HG03139 (cell line): ENCODE data around the gene ZDHHC4.

Source experiments
- ATAC-seq: cut with Tn5 transposase; IDR thresholded peaks from one replicate; pipeline ENCODE4 v1.9.1; 2021; ENCODE audit not compliant: unreplicated experiment

ZDHHC4 gene

DNA sequence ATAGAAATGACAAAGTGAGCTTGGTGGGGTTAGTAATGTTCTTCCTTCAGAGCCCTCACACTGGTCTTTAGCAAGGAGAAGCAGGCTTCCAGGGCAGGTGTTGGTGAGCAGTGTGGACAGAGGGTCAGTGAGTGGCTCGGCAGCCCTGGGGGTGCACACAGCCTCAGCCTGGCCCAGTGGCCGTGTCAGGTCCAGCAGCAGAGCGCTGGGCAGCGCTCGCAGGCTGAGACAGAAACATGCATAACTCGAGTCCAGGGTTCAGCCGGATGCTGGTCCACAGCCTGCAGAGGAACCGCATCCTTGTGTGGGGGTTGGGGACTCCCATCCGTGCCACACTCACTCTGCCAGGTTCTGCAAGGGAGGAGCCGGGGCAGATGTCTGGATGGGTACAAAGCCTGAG is 27.2 kb downstream of the ZDHHC4 start:
- no peak for ATAC-seq

DNA sequence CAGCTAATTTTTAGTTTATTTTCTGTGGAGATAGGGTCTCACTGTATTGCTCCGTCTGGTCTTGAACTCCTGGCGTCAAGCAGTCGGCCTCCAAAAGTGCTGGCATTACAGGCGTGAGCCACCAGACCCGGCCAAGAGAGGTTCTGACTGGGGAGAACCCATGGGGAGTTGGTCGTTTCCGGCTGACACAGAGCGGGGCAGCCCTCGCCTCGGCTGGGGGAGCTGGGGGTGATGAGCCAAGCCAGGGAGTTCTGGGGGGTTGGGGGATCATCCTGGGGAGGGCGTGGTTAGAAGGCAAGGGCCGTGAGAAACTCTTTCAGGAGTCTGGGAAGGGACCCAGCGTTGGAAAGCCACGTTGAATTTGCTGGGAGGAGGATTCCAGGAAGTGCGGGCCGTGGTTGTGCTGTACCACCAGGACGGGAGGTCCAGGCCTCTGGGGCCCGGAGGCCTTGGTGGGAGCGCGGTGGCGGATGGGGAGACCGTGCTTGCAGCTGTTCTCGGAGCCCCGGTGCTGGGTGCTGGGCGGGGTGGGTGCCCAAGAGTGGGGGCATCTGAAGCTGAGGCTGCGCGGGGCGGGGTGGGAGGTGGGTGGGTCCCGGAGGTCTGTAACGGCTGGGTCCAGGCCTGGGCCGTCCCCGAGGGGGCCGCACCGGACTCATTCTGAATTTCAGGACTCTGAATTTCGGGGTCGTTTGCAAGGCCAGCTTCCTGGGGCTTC is 29.8 kb downstream of the ZDHHC4 start:
- no peak for ATAC-seq

GRCh38 chr7:6607651-6608051 is 30.4 kb downstream of the ZDHHC4 start:
- ATAC-seq, result no peak

DNA sequence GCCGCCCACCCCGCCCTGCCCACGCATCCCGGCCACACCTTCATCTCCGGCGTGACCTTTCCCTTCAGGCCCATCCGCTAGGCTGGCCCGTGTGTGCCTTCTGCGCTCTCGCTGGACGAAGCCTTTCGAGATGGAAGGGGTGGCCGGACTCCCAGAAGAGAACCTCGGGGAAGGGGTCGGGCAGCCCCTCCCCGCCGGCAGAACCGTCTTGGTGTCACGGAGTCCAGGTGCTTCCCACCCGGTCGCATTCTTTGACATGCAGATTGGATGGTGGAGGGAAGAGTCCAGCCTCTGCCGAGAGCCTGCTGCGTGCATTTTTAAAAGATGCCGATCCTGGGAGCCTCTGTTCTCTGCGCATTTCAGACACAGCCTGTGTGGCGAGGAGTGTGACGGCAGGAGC is 30.8 kb downstream of the ZDHHC4 start:
- ATAC-seq, result no peak

DNA sequence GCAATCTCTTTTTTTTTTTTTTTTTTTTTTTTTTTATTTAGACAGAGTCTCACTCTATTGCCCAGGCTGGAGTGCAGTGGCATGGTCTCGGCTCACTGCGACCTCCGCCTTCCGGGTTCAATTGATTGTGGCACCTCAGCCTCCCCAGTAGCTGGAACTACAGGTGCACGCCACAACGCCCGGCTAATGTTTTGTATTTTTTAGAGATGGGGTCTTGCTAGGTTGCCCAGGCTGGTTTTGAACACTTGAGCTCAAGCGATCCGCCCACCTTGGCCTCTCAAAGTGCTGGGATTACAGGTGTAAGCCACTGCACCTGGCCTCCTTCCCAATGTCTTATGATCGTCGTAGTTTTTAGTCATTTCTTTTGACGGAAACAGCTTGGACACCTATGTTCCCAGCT is 31.5 kb downstream of the ZDHHC4 start:
- ATAC-seq, result no peak

DNA sequence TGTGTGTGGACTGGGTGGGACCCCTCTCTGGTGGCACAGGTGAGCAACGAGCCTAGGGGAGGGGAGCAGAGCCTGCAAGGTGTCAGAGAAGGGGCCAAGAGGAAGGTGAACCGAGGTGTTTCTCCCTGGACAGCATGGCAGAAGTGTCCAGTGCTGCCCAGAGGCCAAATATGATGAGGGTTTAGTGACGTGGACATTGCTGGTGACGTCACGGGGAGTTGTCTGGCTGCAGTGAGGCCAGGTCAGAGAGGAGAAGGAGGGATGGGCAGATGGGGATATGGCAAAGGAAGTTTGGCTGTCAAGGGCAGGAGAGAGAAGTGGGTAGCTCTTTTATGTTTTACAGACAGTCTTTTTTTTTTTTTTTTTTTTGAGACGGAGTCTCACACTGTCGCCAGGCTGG is 35.6 kb downstream of the ZDHHC4 start:
- ATAC-seq, result no peak

- no peak for ATAC-seq
Observed at GRCh38 chr7:6613706-6614105, 36.5 kb downstream of the ZDHHC4 start.

DNA sequence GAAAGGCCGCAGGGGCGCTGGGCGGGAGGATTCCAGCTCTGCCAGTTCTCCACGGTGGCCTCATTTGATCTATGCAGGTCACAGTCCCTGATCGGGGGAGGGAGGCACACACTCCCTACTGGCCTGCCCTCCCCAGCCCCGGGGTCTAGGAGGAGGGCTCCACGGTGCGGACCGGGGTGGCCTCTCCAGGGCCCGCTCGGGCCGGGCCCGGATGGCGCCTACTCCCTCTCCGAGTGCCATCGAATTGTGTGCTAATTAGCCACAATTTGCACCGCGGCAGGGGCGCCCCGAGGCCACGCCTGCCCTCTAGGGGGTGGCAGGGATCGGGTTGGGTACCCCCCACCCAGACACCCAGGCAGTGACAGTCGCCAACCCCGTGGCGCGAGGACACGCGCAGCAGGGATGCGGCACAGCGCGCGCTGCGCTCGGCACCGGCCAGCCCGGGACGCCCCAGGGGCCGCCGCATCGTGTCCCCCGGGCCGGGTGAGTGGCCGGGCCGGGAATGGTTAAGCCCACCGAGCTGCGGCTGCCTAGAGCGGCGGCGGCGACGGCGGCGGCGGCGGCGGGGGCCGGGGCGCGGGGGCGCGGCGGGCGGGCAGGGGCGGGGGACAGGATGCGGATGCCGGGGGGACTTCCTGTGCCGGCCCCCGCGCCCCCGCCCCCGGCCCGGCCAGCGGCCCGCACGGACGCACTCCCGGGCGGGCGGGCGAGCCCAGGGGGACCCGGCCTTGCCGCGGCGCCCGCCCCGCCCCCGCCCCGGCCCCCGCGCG is 37.9 kb downstream of the ZDHHC4 start, which contains the start of gene ZNF853:
Gene ZNF853, plus strand, starts transcription at position 658 of the 770 bp plus-strand sequence. CDS start 565 bp downstream, outside the sequence.
- no peak for ATAC-seq

DNA sequence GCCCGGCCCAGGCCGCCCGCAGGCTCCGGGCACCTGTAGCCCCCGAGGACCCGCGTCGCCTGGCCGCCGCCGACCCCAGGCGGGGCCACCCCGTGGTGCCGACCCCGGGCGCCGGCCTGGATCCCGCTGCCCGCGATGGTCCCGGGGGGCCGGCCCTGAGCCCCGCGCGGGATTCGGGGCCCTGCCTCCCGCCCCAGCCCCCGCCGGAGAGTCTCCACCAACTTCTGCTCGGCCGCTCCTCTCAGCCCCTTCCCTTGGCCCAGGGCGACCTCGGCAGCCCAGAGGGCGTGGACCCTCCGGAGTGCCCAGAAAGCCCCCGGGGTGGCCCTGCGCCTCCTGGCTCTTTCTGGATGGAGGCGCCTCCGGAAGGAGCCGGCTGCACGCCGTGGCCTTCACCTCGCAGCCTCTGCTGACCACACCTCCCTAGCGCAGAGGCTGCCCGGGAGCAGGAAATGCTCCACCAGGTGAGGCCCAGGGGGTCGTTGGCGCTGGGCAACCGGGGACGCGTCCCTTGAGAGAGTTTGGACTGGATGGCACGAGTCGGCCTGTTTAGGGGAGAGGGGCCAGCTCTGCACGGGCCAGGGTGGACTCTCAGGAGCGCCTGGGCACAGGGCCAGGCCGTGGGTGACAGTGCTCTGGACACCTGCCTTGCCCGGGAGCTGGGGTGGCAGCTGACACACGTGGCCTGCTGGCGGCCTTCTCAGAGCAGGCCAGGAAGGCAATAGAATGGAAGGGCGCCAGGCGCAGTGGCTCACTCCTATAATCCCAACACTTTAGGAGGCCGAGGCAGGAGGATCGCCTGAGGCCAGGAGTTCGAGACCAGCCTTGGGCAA is 38.7 kb downstream of the ZDHHC4 start:
- no peak for ATAC-seq

DNA sequence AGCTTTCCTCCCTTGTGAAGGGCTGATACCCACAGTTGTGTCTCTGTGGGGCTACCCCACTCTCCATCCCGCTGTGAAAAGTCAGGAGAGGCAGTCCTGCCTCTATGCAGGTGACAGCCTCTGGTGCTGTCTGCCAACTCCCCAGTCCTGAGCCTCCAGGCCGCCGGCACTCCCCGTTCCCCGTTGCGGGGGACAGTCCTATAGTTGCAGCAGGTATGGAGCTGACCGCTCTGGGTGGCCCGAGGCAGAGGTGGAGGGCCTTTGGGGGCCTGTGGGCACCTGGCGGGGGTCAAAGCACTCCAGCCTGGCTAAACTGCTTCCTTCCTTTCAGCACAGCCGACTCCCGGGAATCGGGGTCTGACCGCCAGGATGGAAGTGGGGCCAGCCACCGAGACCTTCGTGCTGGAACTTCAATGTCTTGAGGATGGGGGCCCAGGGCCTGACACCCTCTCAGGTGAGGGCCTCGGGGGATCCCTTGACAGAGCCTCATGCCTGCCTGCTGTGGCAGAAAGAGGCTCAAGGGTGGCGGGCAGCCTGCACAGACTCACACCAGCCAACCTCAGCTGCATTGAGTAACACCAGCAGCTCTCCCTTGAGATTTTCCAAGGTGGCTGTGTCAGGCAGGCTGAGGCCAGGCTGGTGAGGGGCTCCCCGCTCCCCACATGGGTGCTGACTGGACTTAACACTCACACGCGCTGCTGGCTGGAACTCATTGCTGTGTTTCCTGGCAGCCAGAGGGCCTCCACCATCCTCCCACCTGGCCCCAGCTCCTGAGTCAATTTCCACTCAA is 39.8 kb downstream of the ZDHHC4 start:
- ATAC-seq, result no peak

GRCh38 chr7:6618621-6619020 is 41.4 kb downstream of the ZDHHC4 start:
- ATAC-seq, result no peak

- no peak for ATAC-seq
Observed at GRCh38 chr7:6619961-6620360, 42.7 kb downstream of the ZDHHC4 start.

DNA sequence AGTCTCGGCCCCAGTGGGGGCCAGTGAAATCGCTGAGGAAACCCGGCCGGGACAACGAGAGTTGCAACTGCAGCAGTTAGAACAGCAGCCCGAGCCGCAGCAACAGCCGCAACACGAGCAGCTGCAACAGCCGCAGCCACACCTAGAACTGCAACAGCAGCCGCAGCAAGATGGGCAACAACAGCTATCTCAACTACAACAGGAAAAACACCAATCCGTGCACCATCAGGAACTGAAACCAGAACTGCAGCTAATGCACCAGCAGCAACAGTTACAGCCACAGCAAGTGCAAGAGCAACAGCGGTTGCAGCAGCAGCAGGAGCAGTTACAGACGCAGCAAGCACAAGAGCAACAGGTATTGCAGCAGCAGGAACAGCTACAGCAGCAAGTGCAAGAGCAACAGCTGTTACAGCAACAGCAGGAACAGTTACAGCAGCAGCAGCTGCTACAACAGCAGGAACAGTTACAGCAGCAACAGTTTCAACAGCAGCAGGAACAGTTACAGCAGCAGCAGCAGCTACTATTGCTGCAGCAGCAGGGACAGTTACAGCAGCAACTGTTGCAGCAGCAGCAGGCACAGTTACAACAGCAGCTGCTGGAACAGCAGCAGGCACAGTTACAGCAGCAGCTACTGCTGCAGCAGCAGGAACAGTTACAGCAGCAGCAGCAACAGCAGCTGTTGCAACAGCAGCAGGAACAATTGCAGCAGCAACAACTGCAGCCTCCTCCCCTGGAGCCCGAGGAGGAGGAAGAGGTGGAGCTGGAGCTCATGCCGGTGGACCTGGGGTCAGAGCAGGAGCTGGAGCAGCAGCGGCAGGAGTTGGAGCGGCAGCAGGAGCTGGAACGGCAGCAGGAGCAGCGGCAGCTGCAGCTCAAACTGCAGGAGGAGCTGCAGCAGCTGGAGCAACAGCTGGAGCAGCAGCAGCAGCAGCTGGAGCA is 44.2 kb downstream of the ZDHHC4 start:
- no peak for ATAC-seq

GRCh38 chr7:6622134-6622710 is 45.0 kb downstream of the ZDHHC4 start:
- no peak for ATAC-seq

DNA sequence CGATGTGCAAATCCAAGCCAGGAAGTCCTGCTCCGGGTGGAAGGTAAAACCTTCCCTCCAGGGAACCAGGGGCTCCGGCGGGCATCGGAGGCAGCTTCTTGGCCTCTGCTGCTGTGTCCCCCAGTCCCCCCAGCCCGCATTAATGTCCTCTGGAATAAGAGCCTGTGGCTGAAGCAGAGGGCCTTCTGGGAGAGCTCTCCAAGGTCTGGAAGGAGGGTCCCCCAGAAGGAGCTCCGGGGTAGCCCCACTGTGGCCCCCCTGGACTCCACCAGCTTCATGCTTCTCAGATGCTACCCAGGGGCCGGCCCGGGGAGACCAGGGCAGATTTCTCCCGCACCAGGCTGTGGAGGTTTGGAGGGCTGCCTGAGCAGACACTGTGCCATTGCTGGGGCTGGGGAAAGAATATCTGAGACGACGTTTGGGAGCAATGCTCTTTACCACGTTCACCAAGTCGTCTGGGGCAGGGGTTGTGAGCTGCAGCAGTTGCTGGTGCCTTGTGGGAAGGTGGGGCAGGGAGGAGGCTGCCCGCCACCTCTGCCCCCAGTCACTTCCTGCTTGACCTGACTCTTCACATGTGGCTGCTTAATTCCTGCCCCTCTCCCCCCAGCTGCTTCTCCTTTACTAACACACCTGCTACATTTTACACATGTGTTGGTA is 46.5 kb downstream of the ZDHHC4 start:
- ATAC-seq, result no peak

- no peak for ATAC-seq
Observed at GRCh38 chr7:6624246-6624611, 47.0 kb downstream of the ZDHHC4 start.

- no peak for ATAC-seq
Observed at GRCh38 chr7:6628045-6628444, 50.8 kb downstream of the ZDHHC4 start.

DNA sequence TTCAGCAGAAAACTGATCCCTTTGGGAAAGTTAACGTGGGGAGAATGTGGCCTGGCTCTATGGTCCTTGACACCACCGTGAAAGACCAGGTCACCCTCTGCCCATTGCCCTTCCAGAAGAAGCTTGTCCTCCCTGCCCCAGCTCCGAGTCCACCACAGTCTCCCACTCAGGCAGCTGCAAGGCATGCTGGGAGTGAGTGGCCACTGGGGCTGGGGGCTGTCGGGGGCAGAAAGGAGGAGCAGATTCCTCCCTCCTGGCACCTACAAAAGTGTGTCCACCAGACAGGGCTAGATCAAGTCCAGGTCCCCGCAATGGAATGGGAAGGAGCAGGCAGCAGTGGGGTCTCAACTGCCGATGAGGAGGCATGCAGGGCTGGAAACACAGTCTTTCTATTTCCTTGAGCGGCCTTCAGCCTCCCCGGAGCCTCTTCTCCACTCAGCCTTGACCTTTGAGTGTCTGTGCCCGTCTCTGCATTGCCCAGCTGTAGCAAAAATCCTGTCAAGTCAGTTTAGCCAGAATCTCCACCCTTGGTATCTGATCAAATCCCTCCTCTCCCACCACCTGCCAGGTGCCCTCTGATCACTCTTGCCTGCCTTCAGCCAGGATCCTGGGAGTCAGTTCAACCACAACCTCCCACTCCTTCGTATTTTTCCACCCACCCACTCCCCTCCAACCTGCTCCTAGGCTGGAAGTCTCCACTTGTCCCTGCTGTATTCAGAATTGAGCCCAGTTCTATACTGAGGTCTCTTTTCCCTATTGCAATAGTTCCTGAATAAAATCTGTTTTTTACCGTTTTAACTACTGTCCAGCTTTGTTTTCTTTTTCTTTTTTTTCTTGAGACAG is 53.0 kb downstream of the ZDHHC4 start:
- no peak for ATAC-seq
